Measurements from ENCODE around the gene EPGN. TPM values are rescaled to one million over a fixed set of nuclear protein-coding genes. Genes with fewer than 3 reads are reported as not detected.

EPGN gene
- total RNA-seq, 1 donor from 2014 or later: not detected

Other genes starting within 250 kb of the EPGN start
- 7.4 TPM for gene CXCL2, start 209.3 kb upstream of the EPGN start, total RNA-seq
- gene MTHFD2L, start 150.4 kb upstream of the EPGN start, total RNA-seq: 9.1 TPM
- not detected for gene EREG, start 56.7 kb downstream of the EPGN start, total RNA-seq
- 0.75 TPM for gene AREG, start 136.7 kb downstream of the EPGN start, total RNA-seq

All from Right ventricle myocardium superior (tissue), 1 donor.